ENCODE results near the gene CEACAM19.
"Not testable (repeated sequence)": the region's sequence is repeated elsewhere in the genome, so short reads cannot be mapped to it uniquely, and the experiment has no call there.

The CEACAM19 gene

GRCh38 chr19:44671400-44671799 lies at the start of gene CEACAM19:
TSS of gene CEACAM19 (plus strand) at chr19:44671482. CDS start at chr19:44671932, 450 bp downstream.
- DNase-seq (ENCODE audit: low read depth), result no peak

GRCh38 chr19:44623080-44623479 lies 48.2 kb upstream of the CEACAM19 start:
- DNase-seq (ENCODE audit: low read depth), result no peak

GRCh38 chr19:44623626-44624025 lies 47.7 kb upstream of the CEACAM19 start:
- no peak for DNase-seq (ENCODE audit: low read depth)

- no peak for DNase-seq (ENCODE audit: low read depth)
Observed at GRCh38 chr19:44624840-44625354, 46.4 kb upstream of the CEACAM19 start.

GRCh38 chr19:44625637-44626036 lies 45.6 kb upstream of the CEACAM19 start:
- DNase-seq (ENCODE audit: low read depth), result not testable (repeated sequence)

GRCh38 chr19:44626048-44626624 lies 45.1 kb upstream of the CEACAM19 start:
- peak; percentile 57 for DNase-seq (ENCODE audit: low read depth)

- no peak for DNase-seq (ENCODE audit: low read depth)
Observed at GRCh38 chr19:44627631-44628030, 43.7 kb upstream of the CEACAM19 start.

- DNase-seq (ENCODE audit: low read depth), result no peak
Observed at GRCh38 chr19:44628793-44629192, 42.5 kb upstream of the CEACAM19 start.

- DNase-seq (ENCODE audit: low read depth), result not testable (repeated sequence)
Observed at GRCh38 chr19:44631611-44632010, 39.7 kb upstream of the CEACAM19 start.

GRCh38 chr19:44634058-44634457 lies 37.2 kb upstream of the CEACAM19 start:
- not testable (repeated sequence) for DNase-seq (ENCODE audit: low read depth)

- DNase-seq (ENCODE audit: low read depth), result no peak
Observed at GRCh38 chr19:44634785-44635184, 36.5 kb upstream of the CEACAM19 start.

- no peak for DNase-seq (ENCODE audit: low read depth)
Observed at GRCh38 chr19:44635581-44636438, 35.5 kb upstream of the CEACAM19 start.

- no peak for DNase-seq (ENCODE audit: low read depth)
Observed at GRCh38 chr19:44636439-44637389, 34.6 kb upstream of the CEACAM19 start.

- DNase-seq (ENCODE audit: low read depth), result no peak
Observed at GRCh38 chr19:44637390-44637764, 33.9 kb upstream of the CEACAM19 start.

- DNase-seq (ENCODE audit: low read depth), result no peak
Observed at GRCh38 chr19:44640518-44640917, 30.8 kb upstream of the CEACAM19 start.

GRCh38 chr19:44641501-44642265 lies 29.6 kb upstream of the CEACAM19 start:
- no peak for DNase-seq (ENCODE audit: low read depth)

GRCh38 chr19:44642377-44642776 lies 28.9 kb upstream of the CEACAM19 start:
- DNase-seq (ENCODE audit: low read depth), result no peak

- DNase-seq (ENCODE audit: low read depth), result peak; percentile 40
Observed at GRCh38 chr19:44643605-44644401, 27.5 kb upstream of the CEACAM19 start, which contains the start of gene PVR. TSS of gene PVR (plus strand) at chr19:44643910. CDS start at chr19:44644097, 187 bp downstream.

GRCh38 chr19:44644402-44645016 lies 26.8 kb upstream of the CEACAM19 start:
- DNase-seq (ENCODE audit: low read depth), result no peak
